Testis (tissue), 3 donors: ENCODE data around the gene GRIK2. TPM values are rescaled to one million over a fixed set of nuclear protein-coding genes. Genes with fewer than 3 reads are reported as not detected.

Source experiments
- DNase-seq: peaks from one replicate; pipeline ENCODE4 v3.0.0-alpha.2; 2019
- H3K27ac ChIP-seq, 2 donors: fragments of 200-600 bp; sonication (generic); one replicate each; pipeline ENCODE4 v1.5.1; 2019
- H3K27me3 ChIP-seq: fragments of 200-600 bp; sonication (generic); one replicate; pipeline ENCODE4 v1.5.1; 2019
- H3K36me3 ChIP-seq: fragments of 200-600 bp; sonication (generic); one replicate; pipeline ENCODE4 v1.5.1; 2017; ENCODE audit warnings: low read depth; ENCODE audit errors: missing control alignments
- H3K4me1 ChIP-seq: fragments of 200-600 bp; sonication (generic); one replicate; pipeline ENCODE4 v1.5.1; 2019
- H3K4me3 ChIP-seq, 2 donors: fragments of 200-600 bp; sonication (generic); one replicate each; pipeline ENCODE4 v1.5.1; 2017 to 2019
- H3K9me3 ChIP-seq: fragments of 200-600 bp; sonication (generic); one replicate; pipeline ENCODE4 v1.5.1; 2017
- CTCF ChIP-seq, 3 experiments: fragments of 450-650 bp in 2 of 3; fragments of 200-600 bp in 1 of 3; sonication (generic) in 1 of 3; IDR thresholded peaks; one replicate each; pipeline ENCODE4 v1.5.1; 2016 to 2019; ENCODE audit warnings: antibody characterized with exemption in 3 of 3, mild to moderate bottlenecking in 2 of 3, moderate library complexity in 1 of 3
- POLR2A ChIP-seq: fragments of 450-650 bp; IDR thresholded peaks from one replicate; pipeline ENCODE4 v1.6.1; 2017; ENCODE audit warnings: antibody characterized with exemption, mild to moderate bottlenecking, moderate library complexity
- WGBS, 2 donors: methylation state at CpG; one replicate each; pipeline ENCODE4 v1.1.5; 2018; 5-methylcytosine and 5-hydroxymethylcytosine counted together
- intact Hi-C: fragments of 100-400 bp; cut with DNase I; formaldehyde crosslinking; loops from one replicate; pipeline ENCODE4 v1.15.1; 2023; ENCODE audit warnings: low total_unique reads
- polyA plus RNA-seq: library from polyadenylated mRNA; stranded (reverse); fragments of 350-450 nt; fragmentation: Illumina TruSeq; extraction: RNeasy Lipid Tissue Mini Kit (QIAGEN cat#74804); gene quantifications from one replicate; pipeline ENCODE4 v1.2.3, GENCODE V29; 2014; ENCODE audit warnings: low read depth, low replicate concordance; ENCODE audit not compliant: insufficient read depth
- total RNA-seq, 2 donors: library from RNA; depleted of rRNA; stranded (reverse); fragments of >200 nt; gene quantifications; one replicate each; pipeline ENCODE4 v1.2.3, GENCODE V29; 2016

GRIK2 gene
- total and polyA plus RNA-seq, 3 donors from 2014 or later = 1.1 to 23.5 (median 12.4) TPM

GRCh38 chr6:101577091-101577490 lies 183.6 kb downstream of the GRIK2 start:
- Histone ChIP-seq H3K4me3 (no peak overlapping the region), H3K9me3 (no peaks in the 10 kb centered on the region), H3K27ac (no peak overlapping the region), H3K27me3 (no peaks in the 10 kb centered on the region), H3K4me1 (no peaks in the 10 kb centered on the region), H3K36me3 (no peaks in the 10 kb centered on the region)
- TF ChIP-seq CTCF (IDR thresholded peaks at IDR 0.05) = no peak
- TF ChIP-seq POLR2A = no peak
- DNase-seq = no peak
- intact Hi-C loops = no loop called here

DNA sequence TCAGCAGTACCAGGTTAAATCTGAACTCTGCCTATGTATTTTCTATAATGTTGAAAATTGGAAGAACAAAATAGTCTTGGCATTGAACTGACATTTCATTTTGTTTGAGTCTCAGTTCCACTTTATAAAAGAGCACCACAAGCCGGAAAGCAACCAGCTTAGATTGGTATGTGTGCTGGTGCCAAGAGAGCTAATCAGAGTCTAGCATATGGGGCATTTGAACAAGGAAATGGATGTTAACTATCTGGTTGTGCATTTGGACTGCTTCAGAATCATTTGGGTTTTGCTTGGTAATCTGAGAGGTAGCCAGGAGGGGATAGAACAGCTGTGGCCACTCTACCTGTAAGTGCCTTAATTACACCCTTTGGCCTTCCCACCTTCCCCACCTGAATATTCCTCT lies 184.8 kb downstream of the GRIK2 start:
- DNase-seq = no peak
- TF ChIP-seq CTCF (IDR thresholded peaks at IDR 0.05) (no peak), POLR2A (no peak)
- Histone ChIP-seq H3K4me3 (no peak overlapping the region), H3K36me3 (no peaks in the 10 kb centered on the region), H3K4me1 (no peaks in the 10 kb centered on the region), H3K9me3 (no peaks in the 10 kb centered on the region), H3K27ac (no peak overlapping the region), H3K27me3 (no peaks in the 10 kb centered on the region)
- 88 to 89% methylated on average over 1 of the region's 1 CpG for WGBS, 2 donors
- intact Hi-C loops = no loop called here

DNA sequence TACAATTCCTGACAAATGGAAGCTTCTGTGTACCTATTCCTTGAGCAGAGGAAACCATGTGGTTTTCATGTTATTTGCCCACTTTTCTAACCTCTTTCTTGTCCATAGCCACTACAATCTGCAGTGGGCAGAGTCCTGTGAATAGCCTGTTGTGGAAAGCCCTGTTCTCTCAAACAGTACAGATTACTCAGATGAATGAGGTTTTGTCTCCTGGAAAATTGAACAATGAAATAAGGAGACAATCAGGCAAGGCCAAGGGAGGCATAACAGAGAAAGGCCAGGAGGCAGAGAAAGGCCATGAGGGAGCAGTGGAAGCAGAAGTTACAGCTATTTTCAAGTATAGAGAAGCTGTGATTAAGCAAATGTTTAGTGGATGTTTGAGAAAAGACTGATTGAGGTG lies 189.3 kb downstream of the GRIK2 start:
- DNase-seq = no peak
- no peaks in the 10 kb centered on the region for H3K27me3 ChIP-seq
- H3K4me1 ChIP-seq = no peaks in the 10 kb centered on the region
- H3K36me3 ChIP-seq = no peaks in the 10 kb centered on the region
- H3K4me3 ChIP-seq = no peak overlapping the region
- intact Hi-C loops = no loop called here
- TF ChIP-seq POLR2A (no peak), CTCF (IDR thresholded peaks at IDR 0.05) (no peak)
- no peaks in the 10 kb centered on the region for H3K9me3 ChIP-seq
- no peak overlapping the region for H3K27ac ChIP-seq

GRCh38 chr6:101585501-101585900 lies 192.0 kb downstream of the GRIK2 start:
- intact Hi-C loops = no loop called here
- DNase-seq = no peak
- TF ChIP-seq POLR2A (no peak), CTCF (IDR thresholded peaks at IDR 0.05) (no peak)
- Histone ChIP-seq H3K4me1 (no peaks in the 10 kb centered on the region), H3K9me3 (no peaks in the 10 kb centered on the region), H3K36me3 (no peaks in the 10 kb centered on the region), H3K4me3 (no peak overlapping the region), H3K27ac (no peak overlapping the region), H3K27me3 (no peaks in the 10 kb centered on the region)

- WGBS, 2 donors = 88 to 91% methylated on average over 3 of the region's 3 CpGs
- no peaks in the 10 kb centered on the region for H3K4me1 ChIP-seq
- H3K9me3 ChIP-seq = no peaks in the 10 kb centered on the region
- H3K27me3 ChIP-seq = no peaks in the 10 kb centered on the region
- no peaks in the 10 kb centered on the region for H3K36me3 ChIP-seq
- no peak overlapping the region for H3K27ac ChIP-seq
- TF ChIP-seq POLR2A = no peak
- no peak for TF ChIP-seq CTCF (IDR thresholded peaks at IDR 0.05)
- intact Hi-C loops = no loop called here
- H3K4me3 ChIP-seq = no peak overlapping the region
- DNase-seq = no peak
These were observed 194.8 kb downstream of the GRIK2 start for GRCh38 chr6:101588343-101588742.
